ENCODE results near the gene FAM47E.

The FAM47E gene

DNA sequence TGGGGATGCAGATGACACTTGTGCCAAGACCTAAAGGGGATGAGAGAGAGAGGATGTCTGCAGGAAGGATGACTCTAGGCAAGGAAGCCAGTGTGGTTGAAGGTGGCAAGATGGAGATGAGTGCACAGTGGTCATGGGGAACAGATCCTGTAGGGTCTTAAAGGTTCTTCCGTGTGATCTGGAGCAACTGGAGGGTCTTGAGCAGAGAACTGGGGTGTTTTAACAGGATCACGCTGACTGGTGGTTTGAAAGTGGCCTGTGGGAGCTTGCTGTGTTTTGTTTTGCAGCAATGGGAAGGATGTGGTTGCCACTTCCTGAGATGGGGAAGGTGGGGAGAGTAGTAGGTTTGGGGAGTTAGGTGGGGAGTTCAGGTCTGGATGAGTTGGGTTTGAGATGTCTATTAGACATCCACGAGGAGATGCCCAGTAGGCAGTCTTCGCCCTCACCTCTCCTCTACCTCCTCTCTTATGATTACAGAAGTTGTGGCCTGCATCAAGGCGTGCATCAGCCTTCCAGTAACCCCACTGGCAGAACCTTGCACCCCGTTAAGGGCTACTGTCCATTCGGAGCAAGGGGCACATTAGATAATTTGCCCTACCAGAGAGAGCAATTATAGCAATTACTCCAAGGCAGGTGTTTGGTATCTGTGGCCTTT is 53.6 kb downstream of the FAM47E start:
- peak overlapping the region; percentile 54 for H3K4me3 ChIP-seq (ENCODE audit: severe bottlenecking)
- no peak overlapping the region for H3K27ac ChIP-seq (ENCODE audit: poor library complexity, severe bottlenecking)
- peaks cover 16% of the 10 kb centered on the region for H3K4me1 ChIP-seq (ENCODE audit: insufficient read depth, poor library complexity, severe bottlenecking)
- peaks cover 4% of the 10 kb centered on the region; the same call in 1 of the 2 replicates for H3K36me3 ChIP-seq (ENCODE audit: low read depth)
- no peak for TF ChIP-seq CTCF (IDR thresholded peaks at IDR 0.05; ENCODE audit: poor library complexity, severe bottlenecking)
- H3K9me3 ChIP-seq (ENCODE audit: severe bottlenecking), result no peaks in the 10 kb centered on the region
- no peak for ATAC-seq (ENCODE audit: low read depth)
- H3K27me3 ChIP-seq (ENCODE audit: insufficient read depth, poor library complexity, severe bottlenecking), result no peaks in the 10 kb centered on the region
- no peak for DNase-seq (ENCODE audit: low spot score)

GRCh38 chr4:76305971-76306881 is 54.7 kb downstream of the FAM47E start, which contains the start of gene STBD1:
TSS of gene STBD1 (plus strand) at chr4:76306733. CDS start at chr4:76306770, 37 bp downstream.
- no peaks in the 10 kb centered on the region for H3K9me3 ChIP-seq (ENCODE audit: severe bottlenecking)
- H3K4me3 ChIP-seq (ENCODE audit: severe bottlenecking), result peak within 1 kb of the TSS; percentile 54
- no peak for TF ChIP-seq CTCF (IDR thresholded peaks at IDR 0.05; ENCODE audit: poor library complexity, severe bottlenecking)
- H3K4me1 ChIP-seq (ENCODE audit: insufficient read depth, poor library complexity, severe bottlenecking), result peaks cover 11% of the 10 kb centered on the region
- peak; percentile 67 for DNase-seq (ENCODE audit: low spot score)
- ATAC-seq (ENCODE audit: low read depth), result peak; percentile 79
- H3K27ac ChIP-seq (ENCODE audit: poor library complexity, severe bottlenecking), result peak within 1 kb of the TSS; percentile 47
- peaks cover 4% of the 10 kb centered on the region; the same call in 1 of the 2 replicates for H3K36me3 ChIP-seq (ENCODE audit: low read depth)
- no peaks in the 10 kb centered on the region for H3K27me3 ChIP-seq (ENCODE audit: insufficient read depth, poor library complexity, severe bottlenecking)

DNA sequence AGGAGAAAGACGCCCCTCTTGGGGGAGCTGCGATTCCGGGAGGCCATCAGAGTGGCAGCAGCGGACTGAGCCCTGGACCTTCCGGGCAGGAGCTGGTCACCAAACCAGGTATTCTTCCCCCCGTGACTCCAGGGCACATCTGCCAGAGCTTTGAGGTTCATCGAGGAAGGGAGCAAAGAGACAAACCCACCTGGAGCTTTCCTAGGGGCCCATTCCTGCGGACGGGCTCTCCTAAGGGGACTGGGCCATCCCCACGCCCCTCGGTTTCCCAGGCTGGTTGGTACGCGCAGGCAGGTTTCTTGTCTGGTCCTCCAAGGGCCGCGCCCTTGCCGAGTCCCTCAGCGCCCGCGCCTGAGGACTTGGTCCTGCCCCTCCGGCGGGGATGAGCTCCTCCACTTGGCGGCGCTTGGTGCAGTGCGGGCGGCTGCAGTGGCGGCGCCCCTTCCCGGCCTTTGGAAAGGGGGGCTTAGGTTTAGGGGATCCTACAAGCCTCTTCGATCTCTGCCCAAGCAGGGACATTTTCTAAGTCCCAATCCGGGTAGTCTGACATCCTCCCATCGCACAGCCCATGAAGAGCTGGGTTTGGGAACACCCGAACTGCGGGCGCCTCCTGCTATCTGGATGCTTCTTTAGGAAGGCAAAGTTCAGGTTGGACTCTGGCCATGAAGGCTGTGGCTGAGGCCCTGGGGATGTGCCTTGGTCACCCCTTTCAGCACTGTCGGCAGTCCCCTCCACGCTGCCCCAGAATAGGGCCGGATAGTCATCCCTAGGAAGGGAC is 55.5 kb downstream of the FAM47E start:
- Histone ChIP-seq H3K27ac (ENCODE audit: poor library complexity, severe bottlenecking) (peak overlapping the region; percentile 47), H3K36me3 (ENCODE audit: low read depth) (peaks cover 4% of the 10 kb centered on the region; the same call in 1 of the 2 replicates), H3K27me3 (ENCODE audit: insufficient read depth, poor library complexity, severe bottlenecking) (no peaks in the 10 kb centered on the region), H3K4me1 (ENCODE audit: insufficient read depth, poor library complexity, severe bottlenecking) (peaks cover 4% of the 10 kb centered on the region), H3K4me3 (ENCODE audit: severe bottlenecking) (peak overlapping the region; percentile 54), H3K9me3 (ENCODE audit: severe bottlenecking) (no peaks in the 10 kb centered on the region)
- peak; percentile 64 for TF ChIP-seq CTCF (IDR thresholded peaks at IDR 0.05; ENCODE audit: poor library complexity, severe bottlenecking)
- DNase-seq (ENCODE audit: low spot score) (peak; percentile 70), ATAC-seq (ENCODE audit: low read depth) (peak; percentile 52)

DNA sequence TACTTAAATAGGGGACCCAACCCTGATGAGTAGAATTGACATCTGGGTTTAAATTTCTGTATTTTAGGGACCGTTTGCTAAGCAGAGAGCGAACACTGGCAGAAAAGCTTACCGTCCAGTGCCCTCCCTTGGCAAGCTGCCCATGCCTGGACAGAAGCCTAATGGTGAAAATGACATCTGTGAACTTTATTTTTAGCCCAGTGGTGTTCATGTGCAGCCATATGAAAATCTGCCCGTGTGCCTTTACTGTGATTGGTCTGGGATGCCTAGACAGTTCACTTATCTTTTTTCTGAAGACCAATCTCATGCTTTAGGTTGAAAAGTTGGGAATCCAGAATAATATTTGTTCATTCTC is 56.1 kb downstream of the FAM47E start:
- no peak for TF ChIP-seq CTCF (IDR thresholded peaks at IDR 0.05; ENCODE audit: poor library complexity, severe bottlenecking)
- peaks cover 4% of the 10 kb centered on the region; the same call in 1 of the 2 replicates for H3K36me3 ChIP-seq (ENCODE audit: low read depth)
- no peaks in the 10 kb centered on the region for H3K27me3 ChIP-seq (ENCODE audit: insufficient read depth, poor library complexity, severe bottlenecking)
- no peaks in the 10 kb centered on the region for H3K9me3 ChIP-seq (ENCODE audit: severe bottlenecking)
- H3K4me1 ChIP-seq (ENCODE audit: insufficient read depth, poor library complexity, severe bottlenecking), result peaks cover 4% of the 10 kb centered on the region
- DNase-seq (ENCODE audit: low spot score) (no peak), ATAC-seq (ENCODE audit: low read depth) (no peak)
- H3K27ac ChIP-seq (ENCODE audit: poor library complexity, severe bottlenecking), result no peak overlapping the region
- H3K4me3 ChIP-seq (ENCODE audit: severe bottlenecking), result peak overlapping the region; percentile 54

Data from RWPE2 (cell line).